ENCODE measurements around the gene NDUFS4.

NDUFS4 gene

DNA sequence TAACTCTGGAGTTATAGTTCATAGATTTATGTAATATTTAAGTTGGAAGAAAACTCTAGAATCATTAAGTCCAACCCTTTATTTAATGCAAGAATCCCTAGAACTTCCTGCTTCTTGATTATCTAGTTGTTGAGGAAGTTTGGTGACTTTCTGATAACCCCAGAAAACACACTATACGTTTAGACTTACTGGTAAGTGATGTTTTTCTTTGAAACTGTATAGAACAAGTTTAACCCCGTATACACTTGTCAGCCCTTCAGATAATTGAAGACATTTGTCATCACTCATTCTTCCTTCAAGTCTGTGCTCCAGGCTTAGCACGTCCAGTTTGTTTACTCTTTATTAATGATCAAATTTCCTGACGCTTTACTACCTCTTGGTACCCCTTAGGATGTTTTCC, 9.0 kb downstream of the NDUFS4 start:
- WGBS (ENCODE audit: insufficient coverage, insufficient read length): no CpG with 5 or more reads among the region's 4 CpGs
- Histone ChIP-seq H3K9me3 (ENCODE audit: control insufficient read depth, insufficient read depth, low read length) (no peaks in the 10 kb centered on the region), H3K36me3 (ENCODE audit: control insufficient read depth, insufficient read depth, low read length) (no peaks in the 10 kb centered on the region), H3K4me1 (ENCODE audit: control insufficient read depth, insufficient read depth, low read length) (no peaks in the 10 kb centered on the region), H3K27me3 (ENCODE audit: control insufficient read depth, insufficient read depth, low read length) (no peaks in the 10 kb centered on the region), H3K4me3 (ENCODE audit: low read length) (no peak overlapping the region), H3K27ac (ENCODE audit: low read length) (no peak overlapping the region)
- no peak for DNase-seq (ENCODE audit: low read depth, low spot score)

DNA sequence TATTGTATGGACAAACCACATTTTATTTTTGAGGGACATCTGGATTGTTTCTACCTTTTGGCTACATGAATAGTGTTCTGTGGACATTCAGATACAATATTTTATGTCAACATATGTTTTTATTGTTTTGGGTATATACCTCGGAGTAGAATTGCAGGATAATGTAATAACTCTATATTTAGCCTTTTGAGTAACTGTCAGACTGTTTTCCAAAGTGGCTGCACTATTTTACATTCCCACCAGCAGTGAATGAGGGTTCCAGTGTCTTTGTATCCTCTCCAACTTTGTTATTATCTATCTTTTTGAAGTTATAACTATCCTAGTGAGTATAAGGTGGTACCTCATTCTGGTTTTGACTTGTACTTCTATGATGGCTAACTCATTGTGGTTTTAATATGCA, 11.0 kb downstream of the NDUFS4 start:
- H3K9me3 ChIP-seq (ENCODE audit: control insufficient read depth, insufficient read depth, low read length): no peaks in the 10 kb centered on the region
- no peaks in the 10 kb centered on the region for H3K27me3 ChIP-seq (ENCODE audit: control insufficient read depth, insufficient read depth, low read length)
- no peaks in the 10 kb centered on the region for H3K4me1 ChIP-seq (ENCODE audit: control insufficient read depth, insufficient read depth, low read length)
- H3K36me3 ChIP-seq (ENCODE audit: control insufficient read depth, insufficient read depth, low read length): no peaks in the 10 kb centered on the region
- H3K4me3 ChIP-seq (ENCODE audit: low read length): no peak overlapping the region
- no peak overlapping the region for H3K27ac ChIP-seq (ENCODE audit: low read length)
- WGBS (ENCODE audit: insufficient coverage, insufficient read length): no CpG with 5 or more reads among the region's 1 CpG
- no peak for DNase-seq (ENCODE audit: low read depth, low spot score)

DNA sequence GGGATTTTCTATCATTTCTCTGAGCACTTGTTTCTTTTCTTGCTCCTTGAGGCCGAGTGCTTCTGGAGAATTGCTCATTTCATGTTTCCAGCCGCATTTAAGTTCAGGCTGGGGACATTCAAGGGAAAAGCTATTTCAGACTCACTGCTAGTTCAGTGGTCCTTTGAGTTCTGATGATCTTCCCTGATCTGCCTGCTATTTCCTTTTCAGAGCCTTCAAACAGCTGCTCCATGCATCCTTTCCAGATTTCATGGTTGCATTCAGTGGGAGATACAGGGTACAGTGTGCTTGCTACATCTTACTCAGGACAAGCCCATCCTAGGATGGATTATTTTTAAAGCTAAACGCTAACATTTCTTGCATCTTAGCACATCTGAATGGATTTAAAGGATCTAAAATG, 14.7 kb downstream of the NDUFS4 start:
- no peak for DNase-seq (ENCODE audit: low read depth, low spot score)
- H3K4me3 ChIP-seq (ENCODE audit: low read length): no peak overlapping the region
- H3K36me3 ChIP-seq (ENCODE audit: control insufficient read depth, insufficient read depth, low read length): no peaks in the 10 kb centered on the region
- no peaks in the 10 kb centered on the region for H3K27me3 ChIP-seq (ENCODE audit: control insufficient read depth, insufficient read depth, low read length)
- no peaks in the 10 kb centered on the region for H3K4me1 ChIP-seq (ENCODE audit: control insufficient read depth, insufficient read depth, low read length)
- no peaks in the 10 kb centered on the region for H3K9me3 ChIP-seq (ENCODE audit: control insufficient read depth, insufficient read depth, low read length)
- no peak overlapping the region for H3K27ac ChIP-seq (ENCODE audit: low read length)
- no CpG with 5 or more reads among the region's 3 CpGs for WGBS (ENCODE audit: insufficient coverage, insufficient read length)

DNA sequence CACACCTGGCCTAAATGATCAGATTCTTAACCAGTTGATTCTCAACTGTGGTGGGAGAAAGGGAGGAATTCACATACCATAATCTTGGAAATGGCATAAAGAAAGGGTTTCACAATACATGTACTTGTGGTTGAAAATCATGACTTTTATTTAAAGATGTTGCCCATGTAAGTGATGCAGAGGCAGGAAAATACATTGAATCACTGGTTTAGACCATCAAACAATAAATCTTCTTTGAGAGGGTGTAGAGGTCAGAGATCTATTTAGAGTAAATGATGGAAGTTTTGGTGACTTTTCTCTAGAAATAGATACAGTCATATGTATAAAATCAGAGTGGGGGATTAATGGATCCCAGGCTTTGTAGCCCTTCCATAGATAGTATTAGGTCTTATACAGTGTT, 15.4 kb downstream of the NDUFS4 start:
- Histone ChIP-seq H3K9me3 (ENCODE audit: control insufficient read depth, insufficient read depth, low read length) (no peaks in the 10 kb centered on the region), H3K4me1 (ENCODE audit: control insufficient read depth, insufficient read depth, low read length) (no peaks in the 10 kb centered on the region), H3K27me3 (ENCODE audit: control insufficient read depth, insufficient read depth, low read length) (no peaks in the 10 kb centered on the region), H3K4me3 (ENCODE audit: low read length) (no peak overlapping the region), H3K36me3 (ENCODE audit: control insufficient read depth, insufficient read depth, low read length) (no peaks in the 10 kb centered on the region), H3K27ac (ENCODE audit: low read length) (no peak overlapping the region)
- DNase-seq (ENCODE audit: low read depth, low spot score): no peak

DNA sequence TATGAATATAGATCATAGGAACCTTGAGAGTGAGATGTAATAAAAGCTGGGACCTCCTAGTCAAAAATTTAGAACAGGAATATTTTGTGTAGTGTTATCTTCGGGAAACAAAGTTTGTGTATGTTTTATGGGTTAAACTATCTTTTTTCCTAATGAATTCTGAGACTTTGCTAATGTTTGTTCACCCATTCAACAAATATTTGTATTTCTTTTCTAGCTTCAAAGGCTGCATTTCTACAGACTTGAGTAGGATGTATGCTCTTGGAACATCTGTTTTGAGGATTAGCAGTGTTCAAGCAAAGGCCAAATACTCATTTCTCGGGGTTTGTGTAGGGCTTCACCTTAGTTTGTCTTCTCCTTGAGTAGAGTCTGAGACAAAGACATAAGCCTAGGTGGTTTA, 16.2 kb downstream of the NDUFS4 start:
- WGBS (ENCODE audit: insufficient coverage, insufficient read length): no CpG with 5 or more reads among the region's 2 CpGs
- H3K27ac ChIP-seq (ENCODE audit: low read length): no peak overlapping the region
- H3K27me3 ChIP-seq (ENCODE audit: control insufficient read depth, insufficient read depth, low read length): no peaks in the 10 kb centered on the region
- no peak overlapping the region for H3K4me3 ChIP-seq (ENCODE audit: low read length)
- H3K4me1 ChIP-seq (ENCODE audit: control insufficient read depth, insufficient read depth, low read length): no peaks in the 10 kb centered on the region
- H3K9me3 ChIP-seq (ENCODE audit: control insufficient read depth, insufficient read depth, low read length): no peaks in the 10 kb centered on the region
- DNase-seq (ENCODE audit: low read depth, low spot score): no peak
- no peaks in the 10 kb centered on the region for H3K36me3 ChIP-seq (ENCODE audit: control insufficient read depth, insufficient read depth, low read length)

DNA sequence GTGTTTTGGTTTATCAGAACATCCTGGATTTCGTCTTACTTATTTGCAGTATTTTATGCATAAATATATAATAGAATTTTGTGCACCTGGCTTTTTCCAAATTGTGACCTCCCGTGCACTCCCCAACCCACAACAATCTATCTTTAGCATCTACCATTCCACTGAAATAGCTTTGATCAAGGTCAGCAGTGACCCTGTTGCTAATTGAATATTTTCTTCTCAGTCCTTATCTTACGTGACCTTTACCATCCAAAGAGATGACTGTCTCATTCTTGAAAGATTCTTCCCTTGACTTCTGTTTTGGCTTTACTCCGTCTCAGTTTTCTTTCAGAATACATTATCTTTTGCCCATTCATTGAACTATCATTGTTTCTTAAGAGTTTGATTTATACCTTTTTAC, 18.4 kb downstream of the NDUFS4 start:
- H3K4me3 ChIP-seq (ENCODE audit: low read length): no peak overlapping the region
- H3K36me3 ChIP-seq (ENCODE audit: control insufficient read depth, insufficient read depth, low read length): no peaks in the 10 kb centered on the region
- no peak for DNase-seq (ENCODE audit: low read depth, low spot score)
- H3K27me3 ChIP-seq (ENCODE audit: control insufficient read depth, insufficient read depth, low read length): no peaks in the 10 kb centered on the region
- H3K9me3 ChIP-seq (ENCODE audit: control insufficient read depth, insufficient read depth, low read length): no peaks in the 10 kb centered on the region
- WGBS (ENCODE audit: insufficient coverage, insufficient read length): no CpG with 5 or more reads among the region's 4 CpGs
- no peak overlapping the region for H3K27ac ChIP-seq (ENCODE audit: low read length)
- no peaks in the 10 kb centered on the region for H3K4me1 ChIP-seq (ENCODE audit: control insufficient read depth, insufficient read depth, low read length)

DNA sequence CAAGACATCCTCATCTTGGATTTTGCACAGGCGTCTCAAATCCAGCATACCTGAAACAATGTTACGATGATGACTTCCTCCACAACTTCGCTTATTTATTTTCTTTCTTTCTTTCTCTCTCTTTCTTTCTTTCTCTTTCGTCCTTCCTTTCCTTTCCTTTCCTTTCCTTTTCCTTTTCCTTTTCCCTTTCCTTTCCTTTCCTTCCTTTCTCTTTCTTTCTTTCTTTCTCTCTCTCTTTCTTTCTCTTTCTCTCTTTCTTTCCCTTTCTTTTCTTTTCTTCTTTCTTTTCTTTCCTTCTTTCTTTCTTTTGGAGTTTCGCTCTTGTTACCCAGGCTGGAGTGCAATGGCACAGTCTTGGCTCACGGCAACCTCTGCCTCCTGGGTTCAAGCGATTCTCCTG, 20.1 kb downstream of the NDUFS4 start:
- H3K4me3 ChIP-seq (ENCODE audit: low read length): no peak overlapping the region
- DNase-seq (ENCODE audit: low read depth, low spot score): no peak
- H3K9me3 ChIP-seq (ENCODE audit: control insufficient read depth, insufficient read depth, low read length): no peaks in the 10 kb centered on the region
- H3K27me3 ChIP-seq (ENCODE audit: control insufficient read depth, insufficient read depth, low read length): no peaks in the 10 kb centered on the region
- WGBS (ENCODE audit: insufficient coverage, insufficient read length): 86% methylated on average over 2 of the region's 7 CpGs
- H3K36me3 ChIP-seq (ENCODE audit: control insufficient read depth, insufficient read depth, low read length): no peaks in the 10 kb centered on the region
- no peak overlapping the region for H3K27ac ChIP-seq (ENCODE audit: low read length)
- H3K4me1 ChIP-seq (ENCODE audit: control insufficient read depth, insufficient read depth, low read length): no peaks in the 10 kb centered on the region

DNA sequence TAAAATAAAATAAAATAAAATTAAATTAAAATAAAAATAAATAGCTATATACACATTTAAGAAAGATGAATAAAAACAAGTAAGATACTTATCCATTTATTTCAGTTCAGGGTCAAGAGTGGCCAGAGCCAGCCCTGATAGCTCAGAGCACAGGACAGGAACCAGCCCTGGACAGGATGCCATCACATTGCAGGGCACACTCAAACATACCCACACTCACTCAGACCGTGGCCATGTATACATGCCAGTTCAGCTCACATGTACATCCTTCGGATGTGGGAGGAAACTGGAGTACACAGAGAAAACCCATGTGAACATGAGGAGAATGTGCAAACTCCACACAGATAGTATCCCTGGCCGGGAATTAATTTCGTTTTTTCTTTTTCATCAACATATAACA, 21.8 kb downstream of the NDUFS4 start:
- H3K4me1 ChIP-seq (ENCODE audit: control insufficient read depth, insufficient read depth, low read length): no peaks in the 10 kb centered on the region
- no peak overlapping the region for H3K27ac ChIP-seq (ENCODE audit: low read length)
- H3K4me3 ChIP-seq (ENCODE audit: low read length): no peak overlapping the region
- no peaks in the 10 kb centered on the region for H3K9me3 ChIP-seq (ENCODE audit: control insufficient read depth, insufficient read depth, low read length)
- WGBS (ENCODE audit: insufficient coverage, insufficient read length): no CpG with 5 or more reads among the region's 4 CpGs
- no peaks in the 10 kb centered on the region for H3K36me3 ChIP-seq (ENCODE audit: control insufficient read depth, insufficient read depth, low read length)
- DNase-seq (ENCODE audit: low read depth, low spot score): no peak
- H3K27me3 ChIP-seq (ENCODE audit: control insufficient read depth, insufficient read depth, low read length): no peaks in the 10 kb centered on the region

DNA sequence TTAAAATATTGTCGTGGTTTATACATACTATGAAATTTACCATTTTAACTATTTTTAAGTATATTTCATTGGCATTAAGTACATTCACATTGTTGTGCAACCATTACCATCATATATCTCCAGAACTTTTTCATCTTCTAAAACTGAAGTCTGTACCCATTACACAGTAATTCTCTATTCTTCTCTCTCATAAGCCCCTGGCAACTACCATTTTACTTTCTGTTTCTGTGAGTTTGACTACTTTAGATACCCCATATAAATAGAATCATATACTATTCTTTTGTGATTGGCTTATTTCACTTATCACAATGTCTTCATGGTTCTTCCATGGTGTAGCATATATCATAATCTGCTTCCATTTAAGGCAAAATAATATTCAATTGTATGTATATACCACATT, 30.3 kb downstream of the NDUFS4 start:
- DNase-seq (ENCODE audit: low read depth, low spot score): no peak
- Histone ChIP-seq H3K4me3 (ENCODE audit: low read length) (no peak overlapping the region), H3K4me1 (ENCODE audit: control insufficient read depth, insufficient read depth, low read length) (no peaks in the 10 kb centered on the region), H3K9me3 (ENCODE audit: control insufficient read depth, insufficient read depth, low read length) (no peaks in the 10 kb centered on the region), H3K36me3 (ENCODE audit: control insufficient read depth, insufficient read depth, low read length) (no peaks in the 10 kb centered on the region), H3K27me3 (ENCODE audit: control insufficient read depth, insufficient read depth, low read length) (no peaks in the 10 kb centered on the region), H3K27ac (ENCODE audit: low read length) (no peak overlapping the region)
- no CpG with 5 or more reads among the region's 1 CpG for WGBS (ENCODE audit: insufficient coverage, insufficient read length)

DNA sequence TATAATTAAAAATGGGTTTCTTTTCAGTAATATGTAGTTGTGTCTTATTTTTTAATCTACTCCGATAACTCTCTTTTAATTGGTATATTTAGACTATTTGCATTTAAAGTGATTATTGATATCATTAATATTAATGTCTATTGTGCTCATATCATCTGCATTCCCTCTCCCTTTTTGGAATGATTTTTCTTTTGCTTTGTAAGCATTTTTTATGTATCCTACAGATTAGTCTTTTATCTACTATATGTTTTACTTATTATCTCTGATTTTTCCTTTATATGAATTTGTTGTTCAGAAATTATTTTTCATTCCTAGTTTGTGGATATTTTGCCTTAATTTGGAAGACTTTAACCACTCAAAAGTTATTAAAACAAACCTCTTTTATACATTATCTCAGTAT, 34.0 kb downstream of the NDUFS4 start:
- no peak overlapping the region for H3K4me3 ChIP-seq (ENCODE audit: low read length)
- no CpG with 5 or more reads among the region's 1 CpG for WGBS (ENCODE audit: insufficient coverage, insufficient read length)
- no peaks in the 10 kb centered on the region for H3K9me3 ChIP-seq (ENCODE audit: control insufficient read depth, insufficient read depth, low read length)
- H3K36me3 ChIP-seq (ENCODE audit: control insufficient read depth, insufficient read depth, low read length): no peaks in the 10 kb centered on the region
- DNase-seq (ENCODE audit: low read depth, low spot score): no peak
- no peaks in the 10 kb centered on the region for H3K27me3 ChIP-seq (ENCODE audit: control insufficient read depth, insufficient read depth, low read length)
- H3K27ac ChIP-seq (ENCODE audit: low read length): no peak overlapping the region
- H3K4me1 ChIP-seq (ENCODE audit: control insufficient read depth, insufficient read depth, low read length): no peaks in the 10 kb centered on the region

DNA sequence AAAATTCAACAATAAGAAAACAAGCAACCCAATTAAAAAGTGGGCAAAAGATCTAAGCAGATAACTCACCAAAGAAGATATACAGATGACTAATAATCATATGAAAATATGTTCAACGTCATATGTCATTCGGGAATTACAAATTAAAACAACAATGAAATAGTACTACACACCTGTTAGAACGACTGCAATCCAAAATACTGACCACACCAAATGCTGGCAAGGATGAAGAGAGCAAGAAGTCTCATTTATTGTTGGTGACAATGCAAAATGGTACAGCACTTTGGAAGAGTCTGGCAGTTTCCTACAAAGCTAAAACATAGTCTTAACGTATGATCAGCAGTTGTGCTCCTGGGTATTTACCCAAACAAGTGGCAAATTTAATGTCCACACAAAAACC, 37.5 kb downstream of the NDUFS4 start:
- Histone ChIP-seq H3K27me3 (ENCODE audit: control insufficient read depth, insufficient read depth, low read length) (no peaks in the 10 kb centered on the region), H3K36me3 (ENCODE audit: control insufficient read depth, insufficient read depth, low read length) (no peaks in the 10 kb centered on the region), H3K4me3 (ENCODE audit: low read length) (no peak overlapping the region), H3K4me1 (ENCODE audit: control insufficient read depth, insufficient read depth, low read length) (no peaks in the 10 kb centered on the region), H3K9me3 (ENCODE audit: control insufficient read depth, insufficient read depth, low read length) (no peaks in the 10 kb centered on the region), H3K27ac (ENCODE audit: low read length) (no peak overlapping the region)
- DNase-seq (ENCODE audit: low read depth, low spot score): no peak
- no CpG with 5 or more reads among the region's 4 CpGs for WGBS (ENCODE audit: insufficient coverage, insufficient read length)
